K562 (cell line): ENCODE measurements around the gene ZFR2. TPM values are rescaled to one million over a fixed set of nuclear protein-coding genes. Genes with fewer than 3 reads are reported as not detected.

ENCODE experiments used
- CHD7 ChIP-seq: fragments of 200-600 bp; sonication (generic); IDR thresholded peaks from one replicate; pipeline ENCODE4 v1.6.1; 2012; ENCODE audit warnings: mild to moderate bottlenecking, low read depth, low read length, inconsistent platforms
- E2F4 ChIP-seq: sonication (generic); formaldehyde crosslinking; IDR thresholded peaks from 2 replicates; pipeline ENCODE4 v1.8.0; 2022; ENCODE audit warnings: mild to moderate bottlenecking, low read depth, missing genetic modification reagents
- KDM4B ChIP-seq, 2 experiments: fragments of 450-650 bp in 1 of 2; sonication (generic) in 1 of 2; IDR thresholded peaks; 2 replicates each; pipeline ENCODE4 v1.6.1; 2016 to 2017; ENCODE audit warnings: borderline replicate concordance in 2 of 2, antibody characterized with exemption in 1 of 2, low read depth in 1 of 2, mild to moderate bottlenecking in 1 of 2
- KLF16 ChIP-seq: IDR thresholded peaks from 2 replicates; pipeline ENCODE4 v1.6.1; 2016; ENCODE audit warnings: antibody characterized with exemption
- MCM3 ChIP-seq: fragments of 450-650 bp; IDR thresholded peaks from 2 replicates; pipeline ENCODE4 v1.6.1; 2016
- POLR2H ChIP-seq: IDR thresholded peaks from 2 replicates; pipeline ENCODE4 v1.6.1; 2016; ENCODE audit warnings: missing genetic modification characterization, low read depth, mild to moderate bottlenecking, control low read depth, missing compliant biosample characterization, moderate library complexity
- SPI1 ChIP-seq: IDR thresholded peaks from 2 replicates; pipeline ENCODE4 v1.6.1; 2011; ENCODE audit warnings: low read depth, low read length, control low read depth, borderline replicate concordance
- TAF9B ChIP-seq: fragments of 450-650 bp; IDR thresholded peaks from 2 replicates; pipeline ENCODE4 v1.6.1; 2018; ENCODE audit warnings: mild to moderate bottlenecking; ENCODE audit not compliant: partially characterized antibody
- ZFPM2 ChIP-seq: fragments of 250-450 bp; sonication (Bioruptor Pico); IDR thresholded peaks from 2 replicates; pipeline ENCODE4 v1.5.1; 2022; ENCODE audit warnings: mild to moderate bottlenecking
- ZNF696 ChIP-seq: fragments of 250-450 bp; sonication (Bioruptor Pico); conservative IDR thresholded peaks from 2 replicates; pipeline ENCODE4 v1.4.0; 2020; ENCODE audit warnings: mild to moderate bottlenecking, moderate library complexity
- polyA plus RNA-seq, 8 experiments: library from polyadenylated mRNA; depleted of rRNA in 4 of 8; stranded (reverse) in 5 of 8; unstranded in 3 of 8; fragments of >200 nt; fragmentation: Nextera tagmentation in 2 of 8; fragmentation: Illumina TruSeq in 1 of 8; extraction: Ambion mirVana in 2 of 8; extraction: Trizol in 1 of 8; gene quantifications; 2 replicates each; pipeline versions ENCODE4 v1.2.1 to v1.2.3, GENCODE V29; 2011 to 2014; ENCODE audit warnings: inconsistent platforms in 1 of 8, missing spikeins in 1 of 8
- total RNA-seq, 7 experiments: library from RNA; depleted of rRNA in 6 of 7; stranded (reverse); fragments of >200 nt in 6 of 7; fragmentation: Illumina TruSeq in 2 of 7; extraction: Trizol in 2 of 7; gene quantifications; 2 replicates each; pipeline versions ENCODE4 v1.2.1 to v1.2.3, GENCODE V29; 2011 to 2021; ENCODE audit warnings: low replicate concordance in 1 of 7
- TF ChIP-seq, protein P1 (sequence below): sonication (generic); formaldehyde crosslinking; IDR thresholded peaks from 2 replicates; pipeline ENCODE4 v1.8.0; 2022; ENCODE audit warnings: mild to moderate bottlenecking, missing genetic modification reagents
- TF ChIP-seq, protein P2 (sequence below): fragments of 250-450 bp; sonication (Bioruptor Pico); IDR thresholded peaks from 2 replicates; pipeline ENCODE4 v1.5.0; 2021

Gene ZFR2
- total and polyA plus RNA-seq, 9 of the 15 experiments (the other 6 are each of a cell fraction or from before 2014, with no cell fraction given): 0.03 to 0.59 (median 0.07) TPM; not detected in 6

DNA sequence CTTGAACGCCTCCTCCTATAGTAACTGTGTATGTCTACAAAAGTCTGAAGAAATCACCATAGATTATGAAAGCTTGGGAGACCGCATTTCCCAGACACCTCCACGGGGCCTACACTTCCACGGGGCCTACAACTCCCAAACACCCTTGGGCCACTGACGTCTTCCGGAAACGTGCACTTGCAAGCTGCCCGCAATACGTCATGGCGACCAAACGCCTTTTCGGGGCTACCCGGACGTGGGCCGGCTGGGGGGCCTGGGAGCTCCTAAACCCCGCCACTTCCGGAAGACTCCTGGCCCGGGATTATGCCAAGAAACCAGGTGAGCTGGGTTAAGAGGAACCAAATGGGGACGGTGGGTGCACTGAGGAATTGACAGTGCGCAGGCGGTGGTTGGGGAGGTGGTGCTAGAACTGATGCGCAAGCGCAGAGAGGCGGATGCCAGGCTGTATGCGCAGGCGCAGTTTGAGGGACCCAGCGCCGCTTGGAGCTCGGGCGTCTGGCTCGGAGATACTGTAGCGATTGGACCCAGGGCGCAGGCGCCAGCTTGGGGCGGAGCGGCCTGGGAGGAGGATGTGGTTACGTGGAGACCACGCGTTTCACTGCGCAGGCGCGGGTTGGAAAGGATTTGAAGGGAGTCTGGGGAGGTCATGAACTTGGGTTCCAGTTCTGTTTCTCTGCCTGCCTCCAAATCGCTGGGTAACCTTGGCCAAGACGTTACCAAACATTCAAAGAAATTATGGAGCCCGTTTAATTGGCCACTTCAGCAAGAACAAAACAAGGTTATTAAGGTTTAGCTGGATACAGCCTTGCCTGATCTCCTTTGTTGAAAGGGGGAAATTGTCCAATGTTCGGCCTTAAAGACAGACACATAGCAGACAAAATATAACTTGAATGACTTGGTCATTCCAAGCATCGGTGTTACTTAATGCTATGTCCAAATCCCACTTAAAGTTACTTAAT is 106.1 kb downstream of the ZFR2 start, which contains the start of gene MRPL54 (continued):
- TF ChIP-seq, protein P1, sequence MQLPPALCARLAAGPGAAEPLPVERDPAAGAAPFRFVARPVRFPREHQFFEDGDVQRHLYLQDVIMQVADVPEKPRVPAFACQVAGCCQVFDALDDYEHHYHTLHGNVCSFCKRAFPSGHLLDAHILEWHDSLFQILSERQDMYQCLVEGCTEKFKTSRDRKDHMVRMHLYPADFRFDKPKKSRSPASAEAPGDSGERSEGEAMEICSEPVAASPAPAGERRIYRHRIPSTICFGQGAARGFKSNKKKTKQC: no peak
- no peak for TF ChIP-seq KLF16
- no peak for TF ChIP-seq SPI1
- TF ChIP-seq CHD7: no peak
- no peak for TF ChIP-seq E2F4 (CRISPR knock-in tag)
- TF ChIP-seq ZFPM2 (CRISPR knock-in tag): peak; percentile 27; the same call in 1 of the 2 replicates
- no peak for TF ChIP-seq KDM4B (IDR thresholded peaks at IDR 0.05; ENCODE audit: borderline replicate concordance in 2 of 2, low read depth in 1 of 2)
- TF ChIP-seq, protein P2, sequence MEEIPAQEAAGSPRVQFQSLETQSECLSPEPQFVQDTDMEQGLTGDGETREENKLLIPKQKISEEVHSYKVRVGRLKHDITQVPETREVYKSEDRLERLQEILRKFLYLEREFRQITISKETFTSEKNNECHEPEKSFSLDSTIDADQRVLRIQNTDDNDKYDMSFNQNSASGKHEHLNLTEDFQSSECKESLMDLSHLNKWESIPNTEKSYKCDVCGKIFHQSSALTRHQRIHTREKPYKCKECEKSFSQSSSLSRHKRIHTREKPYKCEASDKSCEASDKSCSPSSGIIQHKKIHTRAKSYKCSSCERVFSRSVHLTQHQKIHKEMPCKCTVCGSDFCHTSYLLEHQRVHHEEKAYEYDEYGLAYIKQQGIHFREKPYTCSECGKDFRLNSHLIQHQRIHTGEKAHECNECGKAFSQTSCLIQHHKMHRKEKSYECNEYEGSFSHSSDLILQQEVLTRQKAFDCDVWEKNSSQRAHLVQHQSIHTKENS: no peak
- no peak for TF ChIP-seq TAF9B
- no peak for TF ChIP-seq MCM3
- TF ChIP-seq ZNF696: no peak
- peak; percentile 84 for TF ChIP-seq POLR2H (tag)
